A549 (cell line): Measurements from ENCODE around the gene ITPKB.

ENCODE experiments used
- CEBPB ChIP-seq, 2 experiments: fragments of >200 bp in 1 of 2; sonication (Bioruptor Twin) in 1 of 2; formaldehyde crosslinking in 1 of 2; IDR thresholded peaks; 2 replicates each; pipeline ENCODE4 v1.6.1; 2012 to 2016
- CTCF ChIP-seq: fragments of >200 bp; sonication (Bioruptor Twin); formaldehyde crosslinking; IDR thresholded peaks from 3 replicates; pipeline ENCODE4 v1.5.1; 2016
- ELK1 ChIP-seq: fragments of 150-350 bp; IDR thresholded peaks from 2 replicates; pipeline ENCODE4 v1.6.1; 2014; ENCODE audit warnings: low read depth, mild to moderate bottlenecking, low read length
- EP300 ChIP-seq, 2 experiments: fragments of >200 bp; sonication (Bioruptor Twin); formaldehyde crosslinking; IDR thresholded peaks; 2 replicates in 1 of 2; 3 replicates in 1 of 2; pipeline ENCODE4 v1.6.1; 2016 to 2017
- FOSL2 ChIP-seq, 2 experiments: fragments of 450-650 bp in 1 of 2; fragments of >200 bp in 1 of 2; sonication (Bioruptor Twin) in 1 of 2; formaldehyde crosslinking; IDR thresholded peaks; 2 replicates each; pipeline versions ENCODE4 v1.5.0 to v1.6.1; 2016 to 2020; ENCODE audit warnings: mild to moderate bottlenecking in 1 of 2, moderate library complexity in 1 of 2
- HES2 ChIP-seq: fragments of >200 bp; sonication (Bioruptor Twin); formaldehyde crosslinking; IDR thresholded peaks from 2 replicates; pipeline ENCODE4 v1.6.1; 2016
- MAFK ChIP-seq: fragments of 450-650 bp; IDR thresholded peaks from 2 replicates; pipeline ENCODE4 v1.6.1; 2014; ENCODE audit not compliant: partially characterized antibody
- NFE2L2 ChIP-seq: fragments of 150-350 bp; conservative IDR thresholded peaks from 2 replicates; pipeline ENCODE4 v1.6.1; 2014; ENCODE audit warnings: low read length
- REST ChIP-seq: fragments of 200-600 bp; sonication (generic); IDR thresholded peaks from 2 replicates; pipeline ENCODE4 v1.6.1; 2016; ENCODE audit warnings: antibody characterized with exemption, mild to moderate bottlenecking, moderate library complexity
- SMC3 ChIP-seq: fragments of >200 bp; sonication (Bioruptor Twin); formaldehyde crosslinking; IDR thresholded peaks from 3 replicates; pipeline ENCODE4 v1.6.1; 2018; ENCODE audit warnings: inconsistent platforms
- SREBF2 ChIP-seq: fragments of 450-650 bp; IDR thresholded peaks from 2 replicates; pipeline ENCODE4 v1.6.1; 2014; ENCODE audit warnings: mild to moderate bottlenecking, moderate library complexity
- USF2 ChIP-seq: fragments of 450-650 bp; IDR thresholded peaks from 2 replicates; pipeline ENCODE4 v1.6.1; 2014; ENCODE audit warnings: antibody characterized with exemption

- TF ChIP-seq ELK1, result no peak
- no peak for TF ChIP-seq EP300 (IDR thresholded peaks at IDR 0.05)
- no peak for TF ChIP-seq MAFK
- no peak for TF ChIP-seq SREBF2
- no peak for TF ChIP-seq SMC3
- no peak for TF ChIP-seq USF2
- no peak for TF ChIP-seq CTCF
- TF ChIP-seq NFE2L2, result no peak
- TF ChIP-seq HES2, result no peak
- no peak for TF ChIP-seq REST
- TF ChIP-seq FOSL2 (IDR thresholded peaks at IDR 0.05), result no peak
- no peak for TF ChIP-seq FOSL2 (CRISPR knock-in tag; IDR thresholded peaks at IDR 0.05)
- TF ChIP-seq CEBPB (IDR thresholded peaks at IDR 0.05), result no peak
Measured at GRCh38 chr1:226657895-226658545, 81.1 kb downstream of the ITPKB start.
